HUES48 (cell line): ENCODE results near the gene HIVEP1.

Source experiments
- H3K27ac ChIP-seq: one replicate; pipeline ENCODE4 v1.7.0; 2013; ENCODE audit warnings: low read depth, low read length, inconsistent platforms
- H3K27me3 ChIP-seq: 2 replicates; pipeline ENCODE4 v1.6.1; 2013; ENCODE audit warnings: mild to moderate bottlenecking, low read length; ENCODE audit not compliant: control insufficient read depth, insufficient read depth
- H3K36me3 ChIP-seq: 2 replicates; pipeline ENCODE4 v1.6.1; 2013; ENCODE audit warnings: low read length; ENCODE audit not compliant: control insufficient read depth, insufficient read depth
- H3K4me1 ChIP-seq: 2 replicates; pipeline ENCODE4 v1.6.1; 2013; ENCODE audit warnings: mild to moderate bottlenecking, low read length; ENCODE audit not compliant: control insufficient read depth, insufficient read depth
- H3K4me3 ChIP-seq: 2 replicates; pipeline ENCODE4 v1.5.1; 2013; ENCODE audit warnings: mild to moderate bottlenecking, low read depth, low read length
- H3K9ac ChIP-seq: 2 replicates; pipeline ENCODE4 v1.6.1; 2013; ENCODE audit warnings: mild to moderate bottlenecking, low read depth, low read length, moderate library complexity
- H3K9me3 ChIP-seq: 2 replicates; pipeline ENCODE4 v1.6.1; 2013; ENCODE audit warnings: low read length; ENCODE audit not compliant: control insufficient read depth, insufficient read depth

The HIVEP1 gene

DNA sequence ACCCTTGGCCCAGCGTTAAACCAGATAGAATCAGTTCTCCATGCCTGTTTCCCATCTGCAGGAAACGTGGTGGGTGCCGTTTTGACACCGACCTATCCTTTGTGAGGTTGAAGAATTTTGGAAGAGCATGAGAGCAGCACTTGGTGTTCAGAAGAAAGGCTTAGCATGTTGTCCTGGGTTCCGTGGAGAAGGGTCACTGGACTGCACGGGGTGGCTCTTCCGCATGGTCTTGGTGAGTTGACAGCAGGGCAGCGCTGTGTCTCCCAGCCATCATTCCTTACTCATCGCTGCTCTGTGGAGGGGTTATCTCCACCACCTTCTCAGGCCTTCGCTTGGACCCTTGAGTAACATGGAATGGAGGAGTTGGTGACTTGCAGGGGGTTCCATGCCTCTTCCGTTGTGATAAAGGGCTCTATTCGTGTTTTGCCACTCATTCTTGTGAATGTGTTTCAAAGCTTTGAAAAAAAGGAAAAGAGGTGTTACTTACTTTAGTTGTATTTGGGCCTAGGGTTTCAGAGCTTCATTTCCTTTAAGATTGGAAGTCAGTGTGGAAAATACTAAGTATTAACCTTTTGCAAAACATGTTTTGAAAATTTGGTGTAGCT is 8.2 kb downstream of the HIVEP1 start:
- H3K36me3 ChIP-seq = peaks cover 43% of the 10 kb centered on the region

GRCh38 chr6:12022481-12022880 is 10.4 kb downstream of the HIVEP1 start:
- peaks cover 6% of the 10 kb centered on the region for H3K4me1 ChIP-seq
- no peak overlapping the region for H3K9ac ChIP-seq
- H3K4me3 ChIP-seq = no peak overlapping the region
- H3K9me3 ChIP-seq = no peaks in the 10 kb centered on the region
- no peak overlapping the region for H3K27ac ChIP-seq
- H3K36me3 ChIP-seq = peaks cover 21% of the 10 kb centered on the region
- no peaks in the 10 kb centered on the region for H3K27me3 ChIP-seq

More for the DNA sequence above, 8.2 kb downstream of the HIVEP1 start:
- H3K27me3 ChIP-seq = no peaks in the 10 kb centered on the region
- no peak overlapping the region for H3K27ac ChIP-seq
- H3K4me3 ChIP-seq = no peak overlapping the region
- no peak overlapping the region for H3K9ac ChIP-seq
- H3K9me3 ChIP-seq = no peaks in the 10 kb centered on the region
- H3K4me1 ChIP-seq = peaks cover 6% of the 10 kb centered on the region

GRCh38 chr6:12022953-12023388 is 10.9 kb downstream of the HIVEP1 start:
- no peak overlapping the region for H3K27ac ChIP-seq
- H3K27me3 ChIP-seq = no peaks in the 10 kb centered on the region
- no peak overlapping the region for H3K4me3 ChIP-seq
- no peak overlapping the region for H3K9ac ChIP-seq
- H3K9me3 ChIP-seq = no peaks in the 10 kb centered on the region
- H3K4me1 ChIP-seq = peaks cover 6% of the 10 kb centered on the region
- peaks cover 23% of the 10 kb centered on the region for H3K36me3 ChIP-seq

DNA sequence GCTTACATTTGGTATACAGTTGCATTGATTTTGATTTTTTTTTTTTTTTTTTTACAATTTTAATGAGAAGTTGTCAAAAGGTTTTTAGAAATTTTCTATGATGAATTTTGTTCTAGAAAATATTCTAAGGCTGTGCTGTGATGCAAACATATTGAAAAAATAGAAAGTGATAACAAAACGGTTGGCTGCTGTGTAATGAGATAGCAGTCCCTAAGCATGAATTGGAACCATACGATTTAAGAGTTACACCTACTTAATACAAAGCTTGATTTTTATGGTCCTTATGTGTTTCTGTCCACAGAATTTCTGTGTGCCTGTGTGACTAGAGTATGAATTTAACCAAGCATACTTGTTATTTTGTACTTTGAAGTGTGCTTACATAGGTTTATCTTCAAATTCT is 12.1 kb downstream of the HIVEP1 start:
- Histone ChIP-seq H3K9me3 (no peaks in the 10 kb centered on the region), H3K4me3 (no peak overlapping the region), H3K36me3 (peaks cover 18% of the 10 kb centered on the region), H3K27ac (no peak overlapping the region), H3K4me1 (peaks cover 6% of the 10 kb centered on the region), H3K27me3 (no peaks in the 10 kb centered on the region), H3K9ac (no peak overlapping the region)

DNA sequence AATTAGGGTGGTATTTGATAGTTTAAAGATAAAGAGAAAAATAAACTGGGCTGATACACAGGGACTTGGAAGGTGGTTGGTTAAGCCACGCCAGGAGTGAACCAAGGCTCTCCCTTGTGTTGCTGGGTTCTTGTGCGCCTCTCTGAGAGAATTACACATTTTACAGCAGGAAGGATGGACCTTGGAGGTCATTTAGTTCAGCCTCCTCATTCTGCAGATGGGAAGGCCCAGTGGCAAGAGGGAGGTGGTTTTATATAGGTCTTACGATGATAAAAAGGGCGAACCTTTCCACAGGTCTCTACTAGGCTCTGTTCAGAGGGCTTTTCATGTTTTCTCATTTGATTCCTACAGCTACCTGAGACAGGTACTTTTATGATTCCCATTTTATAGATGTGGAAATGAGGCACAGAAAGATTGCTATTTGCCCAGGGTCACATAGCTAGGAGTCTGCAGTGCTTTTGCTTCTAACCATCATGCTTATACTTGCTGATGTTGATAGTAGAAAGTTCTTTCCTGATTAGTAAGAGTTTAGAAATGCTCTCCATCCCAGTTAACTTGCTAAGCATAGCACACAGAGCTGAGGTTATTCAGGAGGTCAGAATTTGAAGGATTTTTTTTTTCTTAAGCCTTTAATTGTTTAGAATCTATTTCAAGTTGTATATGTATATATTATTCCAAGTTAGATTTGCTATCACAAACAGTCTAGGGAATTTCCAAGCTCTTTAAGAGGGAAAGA is 12.8 kb downstream of the HIVEP1 start:
- H3K27ac ChIP-seq = no peak overlapping the region

GRCh38 chr6:12026120-12026519 is 14.0 kb downstream of the HIVEP1 start:
- H3K27ac ChIP-seq = no peak overlapping the region
- no peaks in the 10 kb centered on the region for H3K9me3 ChIP-seq
- H3K27me3 ChIP-seq = no peaks in the 10 kb centered on the region
- peaks cover 10% of the 10 kb centered on the region for H3K4me1 ChIP-seq
- peaks cover 10% of the 10 kb centered on the region for H3K36me3 ChIP-seq
- H3K9ac ChIP-seq = no peak overlapping the region
- no peak overlapping the region for H3K4me3 ChIP-seq

More for the DNA sequence above, 12.8 kb downstream of the HIVEP1 start:
- H3K36me3 ChIP-seq = peaks cover 16% of the 10 kb centered on the region
- H3K4me3 ChIP-seq = no peak overlapping the region
- H3K4me1 ChIP-seq = peaks cover 6% of the 10 kb centered on the region
- H3K9me3 ChIP-seq = no peaks in the 10 kb centered on the region
- H3K27me3 ChIP-seq = no peaks in the 10 kb centered on the region
- H3K9ac ChIP-seq = no peak overlapping the region

DNA sequence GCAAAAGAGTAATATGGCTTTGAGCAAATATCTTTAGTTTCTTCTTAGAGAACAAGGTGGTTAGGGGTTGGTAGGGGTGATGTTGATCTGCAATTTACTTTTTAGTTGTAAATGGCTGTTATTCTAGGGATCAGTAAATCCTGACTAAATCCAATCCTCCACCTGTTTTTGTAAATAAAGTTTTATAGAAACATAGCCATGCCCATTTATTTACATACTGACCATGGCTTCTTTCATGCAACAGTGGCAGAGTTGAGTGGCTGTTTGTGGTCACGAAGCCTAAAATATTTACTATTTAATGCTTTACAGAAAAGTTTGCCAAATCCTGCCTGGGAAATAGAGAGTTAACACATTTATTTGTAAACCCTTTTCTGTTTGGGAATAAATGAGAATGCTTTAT is 14.7 kb downstream of the HIVEP1 start:
- Histone ChIP-seq H3K4me1 (peaks cover 10% of the 10 kb centered on the region), H3K36me3 (peaks cover 10% of the 10 kb centered on the region), H3K27ac (no peak overlapping the region), H3K9me3 (no peaks in the 10 kb centered on the region), H3K9ac (no peak overlapping the region), H3K27me3 (no peaks in the 10 kb centered on the region), H3K4me3 (no peak overlapping the region)

DNA sequence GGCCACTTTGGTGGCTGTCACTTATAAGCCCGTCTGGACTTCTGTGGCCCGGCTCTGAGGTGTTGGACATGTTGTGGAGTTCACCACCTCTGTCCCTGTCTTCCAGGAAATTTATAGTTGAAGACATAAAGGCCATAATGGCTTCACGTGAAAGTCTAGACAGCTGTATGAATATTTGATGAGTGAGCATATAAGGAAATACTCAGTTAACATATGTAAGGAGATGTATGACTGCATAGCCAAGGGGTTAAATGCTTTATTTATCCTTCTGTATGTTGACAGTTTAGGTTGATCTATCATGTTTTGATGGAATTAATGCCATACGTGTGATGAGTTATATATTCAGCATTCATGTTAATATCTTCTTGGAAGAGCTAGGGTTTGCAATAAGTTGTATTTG is 16.1 kb downstream of the HIVEP1 start:
- peaks cover 10% of the 10 kb centered on the region for H3K36me3 ChIP-seq
- no peak overlapping the region for H3K4me3 ChIP-seq
- no peak overlapping the region for H3K27ac ChIP-seq

GRCh38 chr6:12029979-12030737 is 18.0 kb downstream of the HIVEP1 start:
- no peak overlapping the region for H3K27ac ChIP-seq
- no peaks in the 10 kb centered on the region for H3K9me3 ChIP-seq
- no peaks in the 10 kb centered on the region for H3K27me3 ChIP-seq
- H3K4me3 ChIP-seq = no peak overlapping the region
- peaks cover 9% of the 10 kb centered on the region; the same call in 1 of the 2 replicates for H3K4me1 ChIP-seq
- H3K36me3 ChIP-seq = peaks cover 10% of the 10 kb centered on the region
- H3K9ac ChIP-seq = no peak overlapping the region

More for the DNA sequence above, 16.1 kb downstream of the HIVEP1 start:
- H3K4me1 ChIP-seq = peaks cover 8% of the 10 kb centered on the region; the same call in 1 of the 2 replicates
- H3K27me3 ChIP-seq = no peaks in the 10 kb centered on the region
- no peak overlapping the region for H3K9ac ChIP-seq
- H3K9me3 ChIP-seq = no peaks in the 10 kb centered on the region

GRCh38 chr6:12030993-12031550 is 19.0 kb downstream of the HIVEP1 start:
- H3K27me3 ChIP-seq = no peaks in the 10 kb centered on the region
- H3K4me3 ChIP-seq = no peak overlapping the region
- peaks cover 10% of the 10 kb centered on the region for H3K36me3 ChIP-seq
- no peaks in the 10 kb centered on the region for H3K9me3 ChIP-seq
- peaks cover 9% of the 10 kb centered on the region; the same call in 1 of the 2 replicates for H3K4me1 ChIP-seq
- H3K9ac ChIP-seq = no peak overlapping the region
- no peak overlapping the region for H3K27ac ChIP-seq
